Skeletal muscle tissue (tissue), 4 donors: ENCODE results near the gene CHRNA4. TPM values are rescaled to one million over a fixed set of nuclear protein-coding genes. Genes with fewer than 3 reads are reported as not detected.

Experiments
- H3K27ac ChIP-seq: one replicate; pipeline ENCODE4 v1.7.0; 2013; ENCODE audit warnings: mild to moderate bottlenecking, low read depth, low read length, inconsistent platforms
- H3K27me3 ChIP-seq, 3 donors: one replicate each; pipeline ENCODE4 v1.7.0; 2013; ENCODE audit warnings: low read length in 3 of 3; ENCODE audit not compliant: control insufficient read depth in 3 of 3, insufficient read depth in 3 of 3
- H3K36me3 ChIP-seq, 3 donors: one replicate each; pipeline ENCODE4 v1.7.0; 2013; ENCODE audit warnings: low read length in 3 of 3; ENCODE audit not compliant: control insufficient read depth in 3 of 3, insufficient read depth in 3 of 3
- H3K4me1 ChIP-seq, 3 donors: one replicate each; pipeline ENCODE4 v1.7.0; 2013; ENCODE audit warnings: low read length in 3 of 3, mild to moderate bottlenecking in 3 of 3; ENCODE audit not compliant: control insufficient read depth in 3 of 3, insufficient read depth in 3 of 3
- H3K4me3 ChIP-seq, 3 donors: one replicate each; pipeline ENCODE4 v1.7.0; 2013; ENCODE audit warnings: low read length in 3 of 3
- H3K9ac ChIP-seq, 3 donors: one replicate each; pipeline ENCODE4 v1.7.0; 2013; ENCODE audit warnings: low read length in 3 of 3, mild to moderate bottlenecking in 3 of 3, moderate library complexity in 2 of 3, low read depth in 1 of 3
- H3K9me3 ChIP-seq, 3 donors: one replicate each; pipeline ENCODE4 v1.7.0; 2013; ENCODE audit warnings: low read length in 3 of 3; ENCODE audit not compliant: control insufficient read depth in 3 of 3
- total RNA-seq: library from RNA; depleted of rRNA; stranded (reverse); fragments of >200 nt; gene quantifications from one replicate; pipeline ENCODE4 v1.2.3, GENCODE V29; 2014
- donor health status: Osteomylitis.

The CHRNA4 gene
- total RNA-seq, 1 donor from 2014 or later: 0.52 TPM

- no peaks in the 10 kb centered on the region for H3K4me1 ChIP-seq
- no peak overlapping the region for H3K27ac ChIP-seq
- peaks cover 37 to 55% (median 52%) of the 10 kb centered on the region in 3 donors for H3K27me3 ChIP-seq
- H3K9ac ChIP-seq: no peak overlapping the region
- no peaks in the 10 kb centered on the region for H3K9me3 ChIP-seq
- no peaks in the 10 kb centered on the region for H3K36me3 ChIP-seq
- no peak overlapping the region for H3K4me3 ChIP-seq
These were observed 2.9 kb upstream of the CHRNA4 start for GRCh38 chr20:63363981-63364561.

DNA sequence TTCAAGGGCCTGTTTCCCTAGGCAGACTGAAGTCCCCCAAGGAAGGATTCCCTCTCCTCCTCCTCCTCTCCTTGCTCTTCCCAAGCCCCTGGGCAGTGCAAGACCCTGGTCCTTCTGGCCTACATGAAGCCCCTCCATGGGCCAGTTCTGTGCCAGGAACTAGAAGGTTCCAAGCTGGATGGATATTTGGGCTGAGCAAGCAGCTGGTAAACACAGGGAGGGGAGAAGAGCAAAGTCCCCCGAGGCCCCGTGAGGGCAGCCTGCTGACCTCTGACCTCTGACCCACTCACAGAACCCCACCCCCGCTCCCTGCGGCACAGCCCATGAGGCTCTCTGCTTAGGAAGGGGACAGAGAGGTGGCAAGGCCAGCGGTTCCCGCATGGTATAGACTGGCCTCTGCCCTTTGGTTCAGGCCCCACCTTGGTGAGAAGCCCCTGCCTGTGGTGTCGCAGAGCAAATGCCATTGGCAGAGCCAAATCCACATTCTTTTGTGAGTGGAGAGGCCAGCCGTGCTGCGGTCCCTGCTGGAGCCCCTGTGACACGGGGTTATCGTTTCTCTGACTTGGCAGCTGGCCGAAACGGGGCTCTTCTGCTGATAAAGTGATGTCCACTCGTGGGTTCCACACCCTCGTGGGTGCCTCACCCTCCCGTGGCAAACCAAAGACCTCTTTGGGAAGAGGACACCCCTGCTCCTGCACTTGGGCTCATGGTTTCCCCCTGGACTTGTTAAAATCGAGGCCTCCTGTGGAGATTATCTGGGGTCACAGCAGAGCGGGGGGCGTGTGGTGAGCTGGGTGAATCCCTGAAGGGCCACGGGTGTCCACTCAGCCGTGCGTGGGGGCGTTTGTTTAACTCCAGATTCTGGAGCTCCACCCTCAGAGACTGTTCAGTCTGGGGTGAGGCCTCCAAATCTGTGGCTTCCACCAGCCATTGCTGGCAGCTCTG, 2.1 kb upstream of the CHRNA4 start:
- Histone ChIP-seq H3K4me1 (no peaks in the 10 kb centered on the region), H3K9me3 (no peaks in the 10 kb centered on the region), H3K9ac (no peak overlapping the region), H3K4me3 (no peak overlapping the region), H3K27me3 (peaks cover 38 to 61% (median 58%) of the 10 kb centered on the region in 3 donors), H3K36me3 (no peaks in the 10 kb centered on the region), H3K27ac (no peak overlapping the region)

GRCh38 chr20:63362436-63363009, 1.4 kb upstream of the CHRNA4 start:
- H3K27me3 ChIP-seq: peaks cover 42 to 66% (median 62%) of the 10 kb centered on the region in 3 donors
- no peak overlapping the region for H3K27ac ChIP-seq
- no peak overlapping the region for H3K4me3 ChIP-seq

GRCh38 chr20:63361519-63362435, 628 bp upstream of the CHRNA4 start:
- H3K27me3 ChIP-seq: peaks cover 46 to 66% (median 60%) of the 10 kb centered on the region in 3 donors
- no peaks in the 10 kb centered on the region for H3K36me3 ChIP-seq
- H3K9me3 ChIP-seq: no peaks in the 10 kb centered on the region
- H3K4me3 ChIP-seq: no peak overlapping the region
- H3K27ac ChIP-seq: no peak overlapping the region
- H3K9ac ChIP-seq: no peak overlapping the region
- no peaks in the 10 kb centered on the region for H3K4me1 ChIP-seq

More at GRCh38 chr20:63362436-63363009, 1.4 kb upstream of the CHRNA4 start:
- Histone ChIP-seq H3K36me3 (no peaks in the 10 kb centered on the region), H3K4me1 (no peaks in the 10 kb centered on the region), H3K9ac (no peak overlapping the region), H3K9me3 (no peaks in the 10 kb centered on the region)

- no peaks in the 10 kb centered on the region for H3K36me3 ChIP-seq
- H3K4me1 ChIP-seq: no peaks in the 10 kb centered on the region
- peaks cover 51 to 73% (median 55%) of the 10 kb centered on the region in 3 donors for H3K27me3 ChIP-seq
- no peak overlapping the region for H3K9ac ChIP-seq
- no peak overlapping the region for H3K27ac ChIP-seq
- H3K4me3 ChIP-seq: no peak overlapping the region
- H3K9me3 ChIP-seq: no peaks in the 10 kb centered on the region
These were observed 956 bp downstream of the CHRNA4 start for GRCh38 chr20:63359937-63360849.

- H3K4me3 ChIP-seq: no peak overlapping the region
- no peaks in the 10 kb centered on the region for H3K36me3 ChIP-seq
- H3K4me1 ChIP-seq: no peaks in the 10 kb centered on the region
- H3K27ac ChIP-seq: no peak overlapping the region
- H3K27me3 ChIP-seq: peaks cover 57 to 78% (median 59%) of the 10 kb centered on the region in 3 donors
- no peaks in the 10 kb centered on the region for H3K9me3 ChIP-seq
- no peak overlapping the region for H3K9ac ChIP-seq
These were observed 1.8 kb downstream of the CHRNA4 start for GRCh38 chr20:63359164-63359934.

GRCh38 chr20:63357921-63358905, 2.9 kb downstream of the CHRNA4 start:
- Histone ChIP-seq H3K4me3 (no peak overlapping the region), H3K36me3 (no peaks in the 10 kb centered on the region), H3K9ac (no peak overlapping the region), H3K9me3 (no peaks in the 10 kb centered on the region), H3K4me1 (no peaks in the 10 kb centered on the region), H3K27ac (no peak overlapping the region), H3K27me3 (peaks cover 49 to 70% (median 59%) of the 10 kb centered on the region in 3 donors)
